Neuronal stem cell (in vitro differentiated cells): ENCODE data around the gene CTNNA1.
A peak's percentile ranks its signal among the peaks of the same experiment; 100 is the strongest.

Source experiments
- DNase-seq: peaks from one replicate; pipeline ENCODE4 v3.0.0-alpha.2; 2013; ENCODE audit warnings: low spot score
- H2AFZ ChIP-seq: one replicate; pipeline ENCODE4 v1.6.1; 2013; ENCODE audit warnings: mild to moderate bottlenecking, low read length, inconsistent platforms
- H2AK5ac ChIP-seq: 2 replicates; pipeline ENCODE4 v1.6.1; 2013; ENCODE audit warnings: low read depth, mild to moderate bottlenecking, inconsistent platforms, low read length, moderate library complexity, mixed read lengths
- H2BK120ac ChIP-seq: 2 replicates; pipeline ENCODE4 v1.6.1; 2013; ENCODE audit warnings: low read depth, mild to moderate bottlenecking, inconsistent platforms, low read length, moderate library complexity, mixed read lengths
- H2BK12ac ChIP-seq: one replicate; pipeline ENCODE4 v1.6.1; 2013; ENCODE audit warnings: low read length, inconsistent platforms
- H2BK15ac ChIP-seq: 2 replicates; pipeline ENCODE4 v1.6.1; 2013; ENCODE audit warnings: mild to moderate bottlenecking, low read length, inconsistent platforms, mixed read lengths
- H2BK5ac ChIP-seq: one replicate; pipeline ENCODE4 v1.6.1; 2013; ENCODE audit warnings: inconsistent platforms, mild to moderate bottlenecking, low read length, moderate library complexity
- H3K14ac ChIP-seq: one replicate; pipeline ENCODE4 v1.6.1; 2013; ENCODE audit warnings: low read length, inconsistent platforms
- H3K18ac ChIP-seq: 2 replicates; pipeline ENCODE4 v1.6.1; 2013; ENCODE audit warnings: low read length, inconsistent platforms
- H3K23ac ChIP-seq: 2 replicates; pipeline ENCODE4 v1.6.1; 2013; ENCODE audit warnings: low read depth, mild to moderate bottlenecking, mixed read lengths, low read length, inconsistent platforms; ENCODE audit not compliant: poor library complexity
- H3K27ac ChIP-seq: replicated peaks from 3 replicates; pipeline ENCODE4 v1.5.1; 2013; ENCODE audit warnings: low read length, inconsistent platforms
- H3K27me3 ChIP-seq, 3 experiments: 2 replicates each; pipeline ENCODE4 v1.6.1; 2013; ENCODE audit warnings: low read length in 3 of 3, mild to moderate bottlenecking in 2 of 3, inconsistent platforms in 1 of 3, low read depth in 1 of 3, mixed read lengths in 1 of 3, moderate library complexity in 1 of 3; ENCODE audit not compliant: control insufficient read depth in 3 of 3, insufficient read depth in 3 of 3
- H3K36me3 ChIP-seq, 2 donors: replicated peaks in 1 of 2; 2 replicates each; pipeline ENCODE4 v1.6.1; 2013; ENCODE audit warnings: low read length in 2 of 2; ENCODE audit not compliant: control insufficient read depth in 2 of 2, insufficient read depth in 2 of 2
- H3K4ac ChIP-seq: 2 replicates; pipeline ENCODE4 v1.6.1; 2013; ENCODE audit warnings: inconsistent platforms, mild to moderate bottlenecking, low read length, moderate library complexity
- H3K4me1 ChIP-seq, 2 donors: 1 replicate in 1 of 2; 2 replicates in 1 of 2; pipeline ENCODE4 v1.6.1; 2013; ENCODE audit warnings: low read length in 2 of 2, low read depth in 1 of 2; ENCODE audit not compliant: control insufficient read depth in 2 of 2, insufficient read depth in 1 of 2
- H3K4me2 ChIP-seq: one replicate; pipeline ENCODE4 v1.6.1; 2013; ENCODE audit warnings: mild to moderate bottlenecking, low read length, inconsistent platforms; ENCODE audit not compliant: insufficient read depth, poor library complexity, severe bottlenecking
- H3K4me3 ChIP-seq, 2 donors: 2 replicates each; pipeline ENCODE4 v1.5.1; 2013; ENCODE audit warnings: low read length in 2 of 2, mild to moderate bottlenecking in 2 of 2, inconsistent platforms in 1 of 2, moderate library complexity in 1 of 2
- H3K79me1 ChIP-seq: one replicate; pipeline ENCODE4 v1.6.1; 2013; ENCODE audit warnings: low read depth, mild to moderate bottlenecking, inconsistent platforms, low read length, moderate library complexity
- H3K9ac ChIP-seq: one replicate; pipeline ENCODE4 v1.6.1; 2013; ENCODE audit warnings: mild to moderate bottlenecking, low read depth, low read length, inconsistent platforms; ENCODE audit not compliant: poor library complexity
- H3K9me3 ChIP-seq, 2 donors: replicated peaks in 1 of 2; 2 replicates each; pipeline versions ENCODE3 to v1.6.1; 2013; ENCODE audit warnings: low read length in 2 of 2, mild to moderate bottlenecking in 2 of 2, inconsistent platforms in 1 of 2, low read depth in 1 of 2, mixed read lengths in 1 of 2, moderate library complexity in 1 of 2; ENCODE audit not compliant: control insufficient read depth in 2 of 2, insufficient read depth in 1 of 2
- H4K8ac ChIP-seq: one replicate; pipeline ENCODE4 v1.6.1; 2013; ENCODE audit warnings: low read depth, mild to moderate bottlenecking, inconsistent platforms, low read length, moderate library complexity
- H4K91ac ChIP-seq: one replicate; pipeline ENCODE4 v1.6.1; 2013; ENCODE audit warnings: low read length, low read depth, mild to moderate bottlenecking, inconsistent platforms; ENCODE audit not compliant: poor library complexity
- WGBS, 2 donors: extraction: QIAGEN DNeasy Blood & Tissue Kit; methylation state at CpG; one replicate each; pipeline ENCODE4 v1.1.7; 2013; ENCODE audit warnings: missing lambda C conversion rate in 2 of 2, mixed read lengths in 1 of 2; ENCODE audit not compliant: insufficient read length in 2 of 2, insufficient replicate concordance in 1 of 2; ENCODE audit errors: extremely low coverage in 2 of 2; 5-methylcytosine and 5-hydroxymethylcytosine counted together

Gene CTNNA1

DNA sequence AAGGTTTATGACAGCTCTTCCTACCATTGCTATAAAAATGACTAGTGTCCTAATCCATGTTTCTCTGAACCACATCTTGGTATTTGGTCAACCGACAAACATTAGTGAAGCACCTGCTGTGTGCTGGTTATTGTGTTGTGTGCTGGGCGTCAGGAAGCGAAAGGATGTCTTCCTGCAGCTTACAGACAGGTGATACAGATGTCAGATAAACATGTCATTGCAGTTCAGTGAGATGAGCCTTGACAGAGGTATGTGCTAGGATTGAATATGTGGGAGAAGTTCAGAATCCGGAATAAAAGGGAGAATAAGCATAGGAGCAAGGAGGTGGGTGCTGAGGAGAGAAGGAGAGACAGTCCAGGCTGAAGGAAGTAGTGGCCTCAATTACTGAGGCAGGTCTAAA lies 20.3 kb upstream of the CTNNA1 start:
- H3K9ac ChIP-seq = no peak overlapping the region
- no peaks in the 10 kb centered on the region for H3K36me3 ChIP-seq
- no peak overlapping the region for H3K27ac ChIP-seq
- H3K4me3 ChIP-seq = no peak overlapping the region
- H3K9me3 ChIP-seq = peaks cover 0 to 1% of the 10 kb centered on the region in 2 donors
- no peak overlapping the region for H3K4me2 ChIP-seq
- H2BK12ac ChIP-seq = no peak overlapping the region
- H2AFZ ChIP-seq = no peak overlapping the region
- no peak overlapping the region for H2AK5ac ChIP-seq
- no peak overlapping the region for H4K91ac ChIP-seq
- peaks cover 0 to 5% (median 0%) of the 10 kb centered on the region in 3 experiments for H3K27me3 ChIP-seq
- no peak overlapping the region for H3K23ac ChIP-seq
- no peak overlapping the region for H2BK15ac ChIP-seq
- no peak overlapping the region for H3K4ac ChIP-seq
- H4K8ac ChIP-seq = no peak overlapping the region
- H3K79me1 ChIP-seq = no peaks in the 10 kb centered on the region
- peaks cover 0 to 3% of the 10 kb centered on the region in 2 donors for H3K4me1 ChIP-seq
- H2BK5ac ChIP-seq = no peak overlapping the region
- DNase-seq = no peak
- H3K18ac ChIP-seq = no peak overlapping the region
- H2BK120ac ChIP-seq = no peak overlapping the region
- no peak overlapping the region for H3K14ac ChIP-seq
- no CpG with 5 or more reads among the region's 4 CpGs for WGBS, 2 donors

DNA sequence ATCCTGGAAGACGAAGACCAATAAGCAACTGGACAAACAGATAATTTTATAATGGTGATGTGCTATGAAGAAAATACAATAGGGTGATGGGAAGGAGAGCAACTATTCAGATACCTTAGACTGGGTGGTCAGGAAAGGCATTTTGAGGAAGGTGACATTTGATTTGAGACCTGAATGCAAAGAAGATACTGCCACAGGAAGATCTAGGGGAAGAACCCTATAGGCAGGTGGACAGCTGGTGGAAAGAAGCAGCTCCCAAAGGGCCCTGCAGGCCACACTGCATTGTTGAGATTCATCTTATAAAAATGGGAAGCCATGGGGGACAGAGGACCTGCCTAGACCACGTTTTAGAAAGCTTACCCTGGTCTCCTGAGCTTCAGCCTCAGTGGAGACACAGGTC lies 19.7 kb upstream of the CTNNA1 start:
- H2BK15ac ChIP-seq = no peak overlapping the region
- H3K36me3 ChIP-seq = no peaks in the 10 kb centered on the region
- H3K4me2 ChIP-seq = no peak overlapping the region
- no peak overlapping the region for H4K91ac ChIP-seq
- no peak overlapping the region for H2BK12ac ChIP-seq
- H3K9ac ChIP-seq = no peak overlapping the region
- no peak overlapping the region for H3K27ac ChIP-seq
- H3K23ac ChIP-seq = no peak overlapping the region
- H2BK5ac ChIP-seq = no peak overlapping the region
- no peak overlapping the region for H3K14ac ChIP-seq
- no peak overlapping the region for H2AK5ac ChIP-seq
- no peak for DNase-seq
- H3K9me3 ChIP-seq = peaks cover 0 to 1% of the 10 kb centered on the region in 2 donors
- H2AFZ ChIP-seq = no peak overlapping the region
- no peak overlapping the region for H3K4me3 ChIP-seq
- peaks cover 0 to 5% (median 0%) of the 10 kb centered on the region in 3 experiments for H3K27me3 ChIP-seq
- no peaks in the 10 kb centered on the region for H3K79me1 ChIP-seq
- H3K4ac ChIP-seq = no peak overlapping the region
- peaks cover 0 to 3% of the 10 kb centered on the region in 2 donors for H3K4me1 ChIP-seq
- H3K18ac ChIP-seq = peak overlapping the region; percentile 42
- no CpG with 5 or more reads among the region's 2 CpGs for WGBS, 2 donors
- no peak overlapping the region for H4K8ac ChIP-seq
- no peak overlapping the region for H2BK120ac ChIP-seq

DNA sequence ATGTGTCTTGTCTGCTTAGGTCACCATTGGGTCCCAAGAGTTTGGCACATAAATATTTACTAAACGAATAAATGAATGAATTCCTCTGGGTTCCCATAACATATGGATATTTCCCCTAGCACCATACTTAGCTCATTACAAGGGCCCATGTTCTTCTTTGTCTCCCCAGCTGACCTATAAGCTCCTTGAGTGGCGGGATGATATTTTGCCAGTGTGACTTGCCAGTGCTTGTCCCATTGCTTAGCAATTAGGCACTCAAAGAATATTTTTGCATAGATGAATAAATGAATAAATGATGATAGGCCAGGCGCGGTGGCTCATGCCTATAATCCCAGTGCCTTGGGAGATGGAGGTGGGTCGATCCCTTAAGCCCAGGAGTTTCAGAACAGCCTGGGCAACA lies 16.9 kb upstream of the CTNNA1 start:
- no CpG with 5 or more reads among the region's 5 CpGs for WGBS, 2 donors
- no peaks in the 10 kb centered on the region for H3K36me3 ChIP-seq
- no peak overlapping the region for H3K14ac ChIP-seq

DNA sequence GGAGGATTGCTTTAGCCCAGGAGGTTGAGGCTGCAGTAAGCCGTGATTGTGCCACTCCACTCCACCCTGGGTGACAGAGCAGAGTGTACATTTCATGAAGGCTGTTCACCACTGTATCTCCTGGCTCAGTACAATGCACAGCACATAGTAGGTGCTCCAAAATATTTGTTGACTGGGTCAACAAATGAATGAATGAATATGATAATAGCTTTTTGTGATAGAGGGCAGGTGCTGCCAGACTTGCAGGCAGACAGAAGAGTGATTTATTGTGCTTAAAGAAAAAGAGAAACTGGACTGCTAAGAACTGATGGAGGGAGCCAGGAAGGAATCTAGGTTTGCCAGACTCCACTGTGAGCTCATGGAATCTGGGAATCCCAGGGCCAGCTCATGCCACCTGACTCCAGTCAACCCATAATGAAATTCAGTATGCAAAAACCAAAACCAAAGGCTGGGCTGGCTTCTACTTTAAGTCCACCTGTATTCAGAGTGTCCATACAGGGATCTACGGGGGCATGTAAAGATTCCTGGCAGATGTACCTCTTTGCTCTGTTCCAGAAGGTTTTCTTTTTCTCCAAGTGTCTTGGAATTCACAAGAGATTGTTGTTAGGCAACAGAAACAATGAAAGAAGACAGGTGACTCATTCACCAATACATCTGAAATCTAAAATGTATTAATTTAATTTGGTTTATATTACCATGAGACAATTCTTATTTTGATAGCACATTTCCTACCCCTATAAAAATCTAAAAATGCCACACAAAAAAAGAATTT lies 15.5 kb upstream of the CTNNA1 start:
- Histone ChIP-seq H3K9me3 (peaks cover 0 to 1% of the 10 kb centered on the region in 2 donors), H3K27me3 (peaks cover 0 to 11% (median 0%) of the 10 kb centered on the region in 3 experiments), H3K79me1 (no peaks in the 10 kb centered on the region), H2AFZ (no peak overlapping the region), H3K4me2 (no peak overlapping the region), H3K27ac (no peak overlapping the region), H3K4ac (no peak overlapping the region), H4K8ac (no peak overlapping the region), H3K4me3 (no peak overlapping the region), H2BK15ac (no peak overlapping the region), H3K4me1 (peaks cover 0 to 1% of the 10 kb centered on the region in 2 donors), H2BK12ac (no peak overlapping the region), H3K9ac (no peak overlapping the region), H3K18ac (no peak overlapping the region), H4K91ac (no peak overlapping the region), H2BK120ac (no peak overlapping the region), H2BK5ac (no peak overlapping the region), H3K23ac (no peak overlapping the region), H3K36me3 (no peaks in the 10 kb centered on the region), H2AK5ac (no peak overlapping the region), H3K14ac (no peak overlapping the region)
- WGBS, 2 donors = no CpG with 5 or more reads among the region's 2 CpGs
- DNase-seq = no peak

More for the DNA sequence above, 16.9 kb upstream of the CTNNA1 start:
- Histone ChIP-seq H3K4me2 (no peak overlapping the region), H3K9me3 (peaks cover 0 to 1% of the 10 kb centered on the region in 2 donors), H3K27ac (no peak overlapping the region), H3K27me3 (peaks cover 0 to 8% (median 0%) of the 10 kb centered on the region in 3 experiments), H2AFZ (no peak overlapping the region), H3K4me3 (no peak overlapping the region), H3K4me1 (no peaks in the 10 kb centered on the region), H2BK15ac (no peak overlapping the region), H2BK12ac (no peak overlapping the region), H2BK5ac (no peak overlapping the region), H3K79me1 (no peaks in the 10 kb centered on the region), H3K4ac (no peak overlapping the region), H3K9ac (no peak overlapping the region), H3K23ac (no peak overlapping the region), H2BK120ac (no peak overlapping the region), H4K8ac (no peak overlapping the region), H2AK5ac (no peak overlapping the region), H4K91ac (no peak overlapping the region), H3K18ac (no peak overlapping the region)
- DNase-seq = no peak
